ENCODE measurements around the gene SLC10A7.
"Not testable (repeated sequence)": the region's sequence is repeated elsewhere in the genome, so short reads cannot be mapped to it uniquely, and the experiment has no call there.

The SLC10A7 gene

DNA sequence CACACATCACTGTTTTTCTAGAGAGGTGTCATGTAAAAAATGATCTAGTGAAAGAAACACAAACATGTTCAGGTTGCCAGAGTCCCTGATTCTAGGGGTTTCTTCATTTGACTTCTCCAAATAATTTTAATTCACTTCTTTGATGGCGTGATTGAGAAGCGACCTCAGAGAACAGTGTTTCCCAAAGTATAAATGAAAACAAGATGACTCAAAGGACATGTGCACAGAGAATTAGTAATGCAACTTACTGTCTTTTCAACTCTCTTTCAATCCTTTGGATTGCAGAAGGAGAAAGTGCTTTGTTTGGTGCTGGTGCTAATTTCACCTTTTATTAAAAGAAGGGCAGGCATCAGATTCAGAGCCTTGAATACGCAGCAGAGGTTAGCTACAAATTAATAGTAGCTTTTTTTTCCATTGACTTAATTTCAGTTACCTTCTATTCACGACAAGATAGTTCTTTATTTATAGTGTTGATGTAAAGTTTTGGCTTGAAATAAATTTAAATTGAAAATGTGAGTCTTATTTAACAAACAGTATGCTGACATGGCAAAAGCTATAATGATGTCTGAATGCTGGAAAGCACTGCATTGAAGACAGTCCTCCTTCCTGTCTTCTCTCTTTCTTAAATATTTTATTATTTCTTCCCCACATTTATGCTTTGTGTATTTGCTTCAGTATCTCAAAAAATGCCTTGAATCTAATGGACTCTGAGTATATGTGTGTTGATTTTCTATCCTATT lies 85.1 kb downstream of the SLC10A7 start:
- no peak for DNase-seq

DNA sequence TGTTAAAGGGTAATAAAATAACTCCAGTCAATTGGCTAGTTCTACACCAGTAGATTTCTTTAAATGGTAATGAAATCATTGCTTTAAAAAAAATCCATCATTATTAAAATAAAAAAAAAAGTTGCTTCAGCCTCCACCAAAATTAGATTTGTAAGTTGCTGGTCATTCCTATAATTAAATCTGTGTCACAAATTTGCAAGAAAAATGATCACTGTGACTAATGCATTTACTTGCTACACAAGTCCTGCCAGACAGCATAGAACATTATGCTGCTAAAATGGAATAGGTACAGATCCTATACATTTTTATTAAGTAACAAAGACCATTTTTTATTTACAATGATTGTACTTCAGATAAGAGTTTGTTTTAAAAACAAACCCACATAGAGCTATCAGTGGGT lies 85.8 kb downstream of the SLC10A7 start:
- DNase-seq = no peak

DNA sequence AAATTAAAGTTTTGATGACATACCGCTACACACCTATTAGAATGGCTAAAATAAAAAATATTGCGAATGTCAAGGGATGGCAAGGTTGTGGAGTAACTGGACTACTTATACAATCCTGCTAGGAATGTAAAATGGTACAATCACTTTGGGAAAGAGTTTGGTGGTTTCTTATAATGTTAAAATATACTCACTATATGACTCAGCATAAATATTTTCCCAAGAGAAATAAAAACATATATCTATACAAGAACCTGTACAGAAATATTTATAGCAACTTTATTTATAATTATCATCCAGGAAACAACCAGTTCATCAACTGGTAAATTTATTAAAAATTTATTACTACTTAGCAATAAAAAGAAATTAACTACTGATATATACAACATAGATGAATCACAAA lies 89.7 kb downstream of the SLC10A7 start:
- DNase-seq = no peak

GRCh38 chr4:146428298-146428697 lies 93.4 kb downstream of the SLC10A7 start:
- DNase-seq = no peak

GRCh38 chr4:146417822-146418221 lies 103.9 kb downstream of the SLC10A7 start:
- no peak for DNase-seq

GRCh38 chr4:146415829-146416228 lies 105.9 kb downstream of the SLC10A7 start:
- DNase-seq = no peak

- no peak for DNase-seq
Observed at GRCh38 chr4:146407669-146408084, 114.1 kb downstream of the SLC10A7 start.

DNA sequence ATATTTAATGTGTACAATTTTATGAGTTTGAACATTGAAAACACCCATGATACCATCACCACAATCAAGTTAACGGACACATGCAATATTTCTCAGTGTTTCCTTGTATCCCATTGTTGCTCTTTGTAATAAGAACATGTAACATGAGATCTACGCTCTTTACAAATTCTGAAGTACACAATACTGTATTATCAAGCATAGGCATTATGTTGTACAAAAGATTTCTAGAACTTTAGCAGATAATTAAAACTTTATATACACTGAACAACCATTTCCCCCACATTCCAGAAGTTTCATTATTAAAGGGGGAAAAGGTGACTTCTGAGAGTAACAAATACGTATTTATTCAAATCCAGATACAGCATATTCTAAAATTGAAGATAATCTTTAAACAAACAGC lies 114.5 kb downstream of the SLC10A7 start:
- DNase-seq = no peak

GRCh38 chr4:146401274-146401673 lies 120.5 kb downstream of the SLC10A7 start:
- DNase-seq = no peak

GRCh38 chr4:146398896-146399445 lies 122.8 kb downstream of the SLC10A7 start:
- no peak for DNase-seq

DNA sequence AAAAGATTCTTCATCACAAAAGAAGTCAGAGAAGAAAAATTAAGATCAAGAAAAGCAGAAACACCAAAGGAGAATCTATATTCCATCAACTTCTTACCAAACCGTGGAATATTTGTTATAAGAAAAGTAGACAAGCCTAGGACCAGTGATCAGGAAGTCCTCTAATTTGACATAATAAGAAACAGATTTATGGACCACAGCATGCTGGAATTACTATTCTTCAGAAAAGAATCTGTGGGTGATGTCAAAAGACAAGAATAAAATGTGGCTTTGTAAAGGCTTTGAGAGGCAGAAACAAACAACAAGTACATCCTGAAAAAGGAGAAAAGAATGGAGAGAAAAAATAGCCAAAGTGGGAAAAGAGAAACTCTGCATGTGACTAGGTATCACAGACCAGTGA lies 123.3 kb downstream of the SLC10A7 start:
- no peak for DNase-seq

DNA sequence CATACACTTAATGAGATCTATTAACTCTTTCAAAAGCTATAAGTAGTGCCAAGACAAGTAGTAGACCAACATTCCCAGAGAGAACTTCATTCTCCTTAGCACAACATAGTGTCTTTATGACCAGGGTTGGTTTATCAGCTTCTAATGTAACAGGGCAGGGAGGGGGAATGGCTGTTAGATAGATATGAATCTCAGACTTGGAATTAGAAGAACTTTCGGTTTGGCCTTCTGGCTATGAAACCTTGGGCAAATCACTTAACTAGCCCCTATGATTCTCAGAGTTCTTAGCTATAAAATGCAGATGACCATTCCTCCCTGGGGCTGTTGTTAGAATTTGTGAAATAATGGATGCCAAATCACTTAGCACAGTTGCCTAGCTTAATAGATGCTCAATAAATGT lies 132.2 kb downstream of the SLC10A7 start:
- no peak for DNase-seq

- peak; percentile 16 to 60 for DNase-seq
Observed at GRCh38 chr4:146382194-146382593, 139.5 kb downstream of the SLC10A7 start.

GRCh38 chr4:146381263-146381872 lies 140.4 kb downstream of the SLC10A7 start:
- no peak for DNase-seq

DNA sequence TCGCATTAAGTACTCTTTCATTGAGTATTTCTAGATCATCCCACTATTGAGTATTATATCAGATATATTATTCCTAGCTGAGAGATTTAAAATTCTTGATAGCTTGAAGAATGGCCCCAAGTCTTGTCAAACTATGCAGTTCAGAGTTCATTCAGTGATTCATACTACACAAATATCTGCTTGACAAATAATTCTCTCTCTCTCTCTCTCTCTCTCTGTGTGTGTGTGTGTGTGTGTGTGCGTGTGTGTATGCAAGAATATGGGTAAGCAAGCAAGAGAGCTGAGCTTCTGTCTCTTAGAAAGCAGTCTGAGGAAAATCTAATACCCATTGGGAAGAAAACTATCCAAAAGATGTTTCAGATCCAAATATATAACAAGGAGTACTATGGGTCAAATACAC lies 142.0 kb downstream of the SLC10A7 start:
- no peak for DNase-seq

DNA sequence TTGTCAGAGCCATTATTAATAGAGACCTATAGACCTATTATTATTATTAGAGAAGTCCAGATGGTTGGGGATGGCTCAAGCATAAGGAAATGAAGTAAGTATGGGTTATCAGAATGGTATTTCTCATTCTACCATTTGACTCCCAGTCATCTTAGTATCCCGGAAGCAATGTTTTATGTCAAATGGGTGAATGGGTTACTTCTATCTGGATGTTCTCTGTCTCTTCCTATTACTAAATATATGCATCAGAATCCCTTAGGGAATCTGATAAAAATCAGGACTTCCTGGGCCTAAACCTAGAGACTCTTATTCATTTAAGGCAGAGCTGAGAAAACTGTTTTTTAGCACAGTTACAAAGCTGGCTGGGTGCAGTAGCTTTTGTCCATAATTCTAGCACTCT lies 149.9 kb downstream of the SLC10A7 start:
- no peak for DNase-seq

DNA sequence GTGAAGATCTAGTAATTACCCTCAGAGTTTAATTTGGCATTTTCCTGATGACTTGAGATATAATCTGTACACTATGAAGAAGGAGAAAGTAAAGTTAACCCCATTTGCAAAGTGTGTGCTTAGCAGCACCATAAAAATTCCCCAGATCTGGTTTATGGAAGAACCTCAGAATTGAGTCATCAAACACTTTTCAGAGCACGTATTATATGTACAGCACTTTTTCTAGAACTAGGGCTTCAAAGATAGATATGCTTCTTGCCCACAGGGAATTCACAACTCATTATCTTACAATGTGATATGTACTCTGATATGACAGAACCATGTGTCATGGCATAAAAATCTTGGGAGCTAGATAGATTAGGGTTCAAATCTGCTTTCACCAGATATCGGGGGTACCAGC lies 150.9 kb downstream of the SLC10A7 start:
- no peak for DNase-seq

DNA sequence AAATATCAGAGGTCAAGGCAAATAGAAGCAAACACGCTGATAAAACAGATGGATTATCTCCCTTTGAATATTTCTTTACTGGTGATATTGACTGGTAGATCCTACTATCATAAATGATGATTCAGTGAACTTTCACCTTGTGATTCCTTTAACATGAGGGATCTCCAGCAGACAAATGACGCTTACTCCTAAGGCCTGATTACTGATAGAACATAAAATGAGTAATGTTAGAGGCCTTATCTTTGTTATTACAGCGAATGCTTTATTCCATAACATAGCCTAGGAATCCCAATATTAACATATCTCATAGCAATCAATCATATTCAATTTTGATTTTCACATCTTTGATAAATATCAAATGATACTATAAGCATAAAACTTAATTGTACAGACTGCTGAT lies 152.3 kb downstream of the SLC10A7 start:
- DNase-seq = no peak

- no peak for DNase-seq
Observed at GRCh38 chr4:146368209-146368608, 153.5 kb downstream of the SLC10A7 start.

DNA sequence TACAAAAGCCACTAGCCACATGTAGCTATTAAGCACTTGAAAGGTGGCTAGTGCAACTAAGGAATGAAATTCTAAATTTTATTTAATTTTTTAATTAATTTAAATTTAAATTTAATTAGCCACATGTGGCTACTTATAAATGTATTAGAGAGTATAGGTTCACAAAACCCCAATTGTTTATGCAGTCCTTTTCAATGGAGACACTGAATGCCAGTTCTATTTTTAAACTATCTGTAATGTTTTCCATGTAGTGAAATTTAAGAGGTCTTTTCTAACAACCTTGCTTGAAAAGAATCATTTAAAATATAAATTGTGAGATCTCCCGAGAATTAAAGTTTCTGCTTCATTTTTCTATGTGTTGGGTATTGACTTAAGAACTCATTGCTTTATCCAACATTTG lies 154.4 kb downstream of the SLC10A7 start:
- DNase-seq = no peak

GRCh38 chr4:146359771-146360170 lies 162.0 kb downstream of the SLC10A7 start:
- no peak for DNase-seq

- DNase-seq = not testable (repeated sequence)
Observed at GRCh38 chr4:146350114-146350513, 171.6 kb downstream of the SLC10A7 start.

GRCh38 chr4:146349306-146349705 lies 172.4 kb downstream of the SLC10A7 start:
- no peak for DNase-seq

DNA sequence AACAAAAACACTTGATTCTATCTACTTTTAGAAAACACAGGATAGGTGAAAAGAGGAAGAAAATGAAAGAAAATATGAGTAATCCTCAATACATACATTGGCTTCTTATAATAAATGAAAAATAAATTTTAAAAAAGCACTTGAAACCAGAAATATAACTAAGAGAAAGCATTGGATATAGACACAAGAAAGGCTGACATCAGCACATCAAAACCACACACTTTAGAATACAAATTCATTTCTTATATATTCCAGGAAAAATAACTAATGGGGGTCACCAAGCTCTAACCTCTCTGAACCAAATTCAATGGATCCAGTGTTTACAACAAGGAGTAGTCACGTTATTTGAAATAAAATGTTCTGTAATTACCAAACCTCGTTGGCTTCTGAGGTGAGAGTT lies 173.9 kb downstream of the SLC10A7 start:
- DNase-seq = no peak

GRCh38 chr4:146346276-146346675 lies 175.5 kb downstream of the SLC10A7 start:
- DNase-seq = no peak
